Peyer's patch (tissue), 4 donors: ENCODE measurements around the gene C15orf39.

ENCODE experiments used
- CTCF ChIP-seq, 6 experiments: fragments of 450-650 bp in 4 of 6; fragments of 200-600 bp in 2 of 6; sonication (generic) in 1 of 6; IDR thresholded peaks; one replicate each; pipeline ENCODE4 v1.5.1; 2017 to 2019; ENCODE audit warnings: antibody characterized with exemption in 6 of 6, mild to moderate bottlenecking in 3 of 6, moderate library complexity in 1 of 6
- POLR2A ChIP-seq, 2 donors: fragments of 450-650 bp; IDR thresholded peaks; one replicate each; pipeline ENCODE4 v1.5.1; 2017; ENCODE audit warnings: antibody characterized with exemption in 2 of 2, mild to moderate bottlenecking in 2 of 2, moderate library complexity in 2 of 2

GRCh38 chr15:75185271-75186029 lies 16.2 kb upstream of the C15orf39 start:
- TF ChIP-seq CTCF (IDR thresholded peaks at IDR 0.05) (no peak), POLR2A (IDR thresholded peaks at IDR 0.05) (no peak)
